Measurements from ENCODE around the gene SH3YL1.

SH3YL1 gene

GRCh38 chr2:209470-209869, 54.4 kb downstream of the SH3YL1 start:
- Histone ChIP-seq H3K27ac (no peak overlapping the region), H3K4me3 (no peak overlapping the region)
- no peak for DNase-seq (ENCODE audit: low spot score)
- TF ChIP-seq, protein P1, sequence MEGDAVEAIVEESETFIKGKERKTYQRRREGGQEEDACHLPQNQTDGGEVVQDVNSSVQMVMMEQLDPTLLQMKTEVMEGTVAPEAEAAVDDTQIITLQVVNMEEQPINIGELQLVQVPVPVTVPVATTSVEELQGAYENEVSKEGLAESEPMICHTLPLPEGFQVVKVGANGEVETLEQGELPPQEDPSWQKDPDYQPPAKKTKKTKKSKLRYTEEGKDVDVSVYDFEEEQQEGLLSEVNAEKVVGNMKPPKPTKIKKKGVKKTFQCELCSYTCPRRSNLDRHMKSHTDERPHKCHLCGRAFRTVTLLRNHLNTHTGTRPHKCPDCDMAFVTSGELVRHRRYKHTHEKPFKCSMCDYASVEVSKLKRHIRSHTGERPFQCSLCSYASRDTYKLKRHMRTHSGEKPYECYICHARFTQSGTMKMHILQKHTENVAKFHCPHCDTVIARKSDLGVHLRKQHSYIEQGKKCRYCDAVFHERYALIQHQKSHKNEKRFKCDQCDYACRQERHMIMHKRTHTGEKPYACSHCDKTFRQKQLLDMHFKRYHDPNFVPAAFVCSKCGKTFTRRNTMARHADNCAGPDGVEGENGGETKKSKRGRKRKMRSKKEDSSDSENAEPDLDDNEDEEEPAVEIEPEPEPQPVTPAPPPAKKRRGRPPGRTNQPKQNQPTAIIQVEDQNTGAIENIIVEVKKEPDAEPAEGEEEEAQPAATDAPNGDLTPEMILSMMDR (IDR thresholded peaks at IDR 0.05), result no peak

- no peak overlapping the region for H3K4me3 ChIP-seq
- no peak for DNase-seq (ENCODE audit: low spot score)
- TF ChIP-seq, protein P1 (IDR thresholded peaks at IDR 0.05), result no peak
- H3K27ac ChIP-seq, result no peak overlapping the region
Observed at GRCh38 chr2:208335-208734, 55.5 kb downstream of the SH3YL1 start.

DNA sequence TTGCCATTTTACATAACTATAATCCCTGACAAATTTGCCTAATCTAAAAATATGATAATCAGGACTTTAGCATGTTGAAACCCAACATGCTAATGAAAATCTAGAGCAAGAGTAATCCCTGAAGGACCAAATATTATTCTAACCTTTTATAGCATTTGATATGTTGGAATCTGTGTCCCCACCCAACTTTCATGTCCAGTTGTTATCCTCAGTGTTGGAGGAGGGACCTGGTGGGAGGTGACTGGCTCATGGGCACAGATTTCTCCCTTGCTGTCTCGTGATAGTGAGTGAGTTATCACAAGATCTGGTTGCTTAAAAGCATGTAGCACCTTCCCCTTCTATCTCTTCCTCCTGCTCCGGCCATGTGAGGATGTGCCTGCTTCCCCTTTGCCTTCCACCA, 59.8 kb downstream of the SH3YL1 start:
- TF ChIP-seq, protein P1 (IDR thresholded peaks at IDR 0.05), result no peak
- Histone ChIP-seq H3K4me3 (no peak overlapping the region), H3K27ac (no peak overlapping the region)
- no peak for DNase-seq (ENCODE audit: low spot score)

GRCh38 chr2:203401-203800, 60.4 kb downstream of the SH3YL1 start:
- H3K4me3 ChIP-seq, result no peak overlapping the region
- no peak overlapping the region for H3K27ac ChIP-seq
- TF ChIP-seq, protein P1 (IDR thresholded peaks at IDR 0.05), result no peak
- DNase-seq (ENCODE audit: low spot score), result no peak

- no peak for DNase-seq (ENCODE audit: low spot score)
- Histone ChIP-seq H3K4me3 (no peak overlapping the region), H3K27ac (no peak overlapping the region)
- TF ChIP-seq, protein P1 (IDR thresholded peaks at IDR 0.05), result no peak
Observed at GRCh38 chr2:202945-203344, 60.9 kb downstream of the SH3YL1 start.

DNA sequence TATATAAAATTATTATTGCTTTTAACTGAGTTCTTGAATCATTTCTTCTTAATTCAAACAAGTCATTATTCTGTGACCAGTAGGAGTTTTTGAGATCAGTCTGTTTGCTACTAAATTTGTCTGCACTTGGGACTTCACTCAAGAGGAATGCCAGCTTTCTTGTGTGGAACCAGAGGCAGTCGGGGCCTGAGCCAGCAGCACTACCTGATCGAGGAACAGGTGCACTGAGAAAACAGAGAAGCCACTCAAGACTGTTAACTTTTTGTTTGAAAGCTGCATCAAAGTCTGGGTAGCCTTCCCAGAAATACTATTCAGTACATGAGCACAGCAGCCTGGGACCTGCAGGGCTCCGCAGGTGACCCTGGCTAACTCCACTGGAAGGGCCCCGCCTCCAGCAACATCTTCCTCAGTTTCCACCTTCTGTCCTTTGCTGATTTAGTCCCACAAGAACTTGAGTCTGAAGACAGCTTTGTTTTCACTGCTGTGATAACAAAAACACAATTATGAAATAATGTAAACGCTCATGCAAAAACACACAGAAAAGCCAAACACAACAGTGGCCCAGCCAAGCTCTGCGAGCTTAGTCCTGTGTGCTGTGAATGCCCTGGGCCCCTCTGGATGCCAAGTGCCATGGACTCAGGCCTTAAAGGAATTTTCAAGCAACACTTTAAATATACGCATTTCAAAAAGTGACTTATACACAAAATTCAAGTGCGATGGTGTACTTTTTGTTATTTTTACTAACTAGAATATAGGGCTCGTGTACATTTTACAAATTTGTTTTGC, 62.0 kb downstream of the SH3YL1 start:
- TF ChIP-seq, protein P1 (IDR thresholded peaks at IDR 0.05), result no peak
- no peak for DNase-seq (ENCODE audit: low spot score)
- no peak overlapping the region for H3K27ac ChIP-seq
- no peak overlapping the region for H3K4me3 ChIP-seq
